Activated naive CD8-positive, alpha-beta T cell (primary cell): ENCODE data around the gene GTF3C1.
A peak's percentile ranks its signal among the peaks of the same experiment; 100 is the strongest.
"Not testable (repeated sequence)": the region's sequence is repeated elsewhere in the genome, so short reads cannot be mapped to it uniquely, and the experiment has no call there.

Experiments used
- H3K27ac Mint-ChIP-seq: one replicate; pipeline ENCODE4 v1.8.0; 2021; ENCODE audit warnings: mixed read lengths
- H3K27me3 Mint-ChIP-seq: one replicate; pipeline ENCODE4 v1.8.0; 2021; ENCODE audit warnings: mixed read lengths
- H3K36me3 Mint-ChIP-seq: one replicate; pipeline ENCODE4 v1.8.0; 2021; ENCODE audit warnings: mixed read lengths
- H3K4me1 Mint-ChIP-seq: one replicate; pipeline ENCODE4 v1.8.0; 2021; ENCODE audit warnings: low read depth, mixed read lengths
- H3K4me3 Mint-ChIP-seq: one replicate; pipeline ENCODE4 v1.8.0; 2021; ENCODE audit warnings: mild to moderate bottlenecking, mixed read lengths
- H3K9me3 Mint-ChIP-seq: one replicate; pipeline ENCODE4 v1.8.0; 2021; ENCODE audit warnings: low read depth, mixed read lengths

GTF3C1 gene

DNA sequence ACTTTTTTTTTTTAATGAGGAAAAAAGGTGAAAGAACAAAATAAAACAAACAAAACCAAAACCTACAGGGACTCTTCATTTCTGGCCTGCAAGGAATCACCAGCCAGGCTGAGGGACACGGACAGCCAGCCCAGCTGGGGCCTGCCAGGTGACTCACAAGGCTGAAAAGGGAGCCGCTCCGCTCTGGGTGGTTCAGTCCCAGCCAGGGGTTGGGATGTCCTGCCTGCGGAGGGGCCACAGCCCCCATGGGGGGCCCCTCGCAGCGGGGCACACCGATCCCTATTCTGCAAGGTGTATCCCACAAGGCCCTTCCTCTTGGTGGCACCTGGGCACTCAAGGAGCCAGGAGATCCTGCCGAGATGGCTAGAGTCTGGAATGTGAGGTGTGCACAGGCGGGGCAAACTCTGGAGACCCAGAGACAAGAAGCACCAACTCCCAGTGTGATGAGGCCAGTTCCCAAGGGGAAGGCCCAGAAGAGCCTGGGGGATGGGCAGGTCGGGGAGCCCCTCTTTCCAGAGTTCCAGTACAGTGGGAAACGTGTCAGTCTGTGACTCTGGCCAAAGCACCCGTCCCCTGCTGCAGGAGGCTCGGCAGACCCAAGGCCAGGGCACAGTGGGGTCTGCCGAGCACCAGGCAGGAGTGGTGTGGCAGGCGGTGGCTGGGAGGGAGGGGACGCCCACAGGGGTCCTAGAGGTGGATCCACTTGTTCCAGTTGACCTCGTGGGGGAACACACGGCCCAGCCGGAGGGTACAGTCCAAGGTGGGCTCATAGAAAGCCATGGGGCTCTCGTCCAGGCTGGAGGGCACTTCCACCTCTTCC is 88.8 kb downstream of the GTF3C1 start:
- H3K4me3 Mint-ChIP-seq: no peak overlapping the region
- H3K27me3 Mint-ChIP-seq: no peaks in the 10 kb centered on the region
- H3K4me1 Mint-ChIP-seq: peaks cover 71% of the 10 kb centered on the region
- no peak overlapping the region for H3K27ac Mint-ChIP-seq
- H3K36me3 Mint-ChIP-seq: peaks cover 4% of the 10 kb centered on the region
- no peaks in the 10 kb centered on the region for H3K9me3 Mint-ChIP-seq

DNA sequence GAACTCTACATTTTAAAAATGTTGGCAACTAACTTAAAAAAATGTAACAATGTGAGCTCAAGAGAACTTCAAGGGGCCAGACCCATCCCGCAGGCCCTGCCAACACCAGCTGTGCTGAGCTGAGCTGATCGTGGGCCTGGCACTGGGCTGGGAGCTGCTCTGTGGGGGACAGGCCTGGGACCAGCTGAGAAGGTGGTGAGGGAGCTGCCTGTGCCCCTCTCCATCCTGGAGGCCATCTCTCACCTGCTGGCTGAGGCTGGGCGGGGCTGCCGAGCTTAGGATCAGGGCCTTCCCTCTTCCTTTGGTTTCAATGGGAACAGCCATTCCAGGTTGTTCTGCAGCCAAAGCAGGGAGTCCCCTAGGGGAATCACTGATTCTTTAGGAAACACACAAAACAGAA is 89.5 kb downstream of the GTF3C1 start:
- Mint-ChIP-seq H3K4me1 (peaks cover 72% of the 10 kb centered on the region), H3K27me3 (no peaks in the 10 kb centered on the region), H3K36me3 (peaks cover 2% of the 10 kb centered on the region), H3K9me3 (no peaks in the 10 kb centered on the region), H3K27ac (no peak overlapping the region), H3K4me3 (no peak overlapping the region)

DNA sequence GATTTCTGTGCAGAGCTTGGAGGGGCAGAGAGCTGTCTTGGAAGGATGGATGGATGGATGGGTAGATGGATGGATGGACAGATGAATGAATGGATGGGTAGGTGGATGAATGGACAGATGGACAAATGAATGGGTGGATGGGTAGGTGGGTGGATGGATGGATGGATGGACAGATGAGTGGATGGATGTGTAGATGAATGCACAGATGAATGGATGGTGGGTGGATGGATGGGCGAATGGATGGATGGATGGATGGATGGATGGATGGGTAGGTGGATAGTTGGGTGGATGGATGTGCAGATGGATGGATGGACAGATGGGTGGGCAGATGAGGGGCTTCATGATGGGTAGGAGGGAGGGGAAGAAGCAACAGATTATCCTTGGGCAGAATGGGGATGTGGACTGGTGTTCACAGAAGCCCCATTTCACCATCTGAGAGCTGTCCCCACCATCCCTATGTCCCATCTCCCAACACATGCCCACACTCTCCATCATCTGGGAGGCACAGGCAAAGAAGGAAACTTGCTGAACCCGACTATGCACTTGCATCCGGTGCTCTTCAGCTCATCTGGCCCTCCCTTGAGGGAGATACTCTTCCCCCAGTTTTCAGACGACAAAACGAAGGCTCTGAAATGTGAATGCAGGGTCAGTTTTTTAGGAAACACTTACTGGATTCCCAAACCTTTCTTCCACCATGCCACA is 90.6 kb downstream of the GTF3C1 start:
- H3K36me3 Mint-ChIP-seq: peaks cover 2% of the 10 kb centered on the region
- H3K27ac Mint-ChIP-seq: peak overlapping the region; percentile 50
- peaks cover 76% of the 10 kb centered on the region for H3K4me1 Mint-ChIP-seq
- no peaks in the 10 kb centered on the region for H3K9me3 Mint-ChIP-seq
- no peak overlapping the region for H3K4me3 Mint-ChIP-seq
- H3K27me3 Mint-ChIP-seq: no peaks in the 10 kb centered on the region

DNA sequence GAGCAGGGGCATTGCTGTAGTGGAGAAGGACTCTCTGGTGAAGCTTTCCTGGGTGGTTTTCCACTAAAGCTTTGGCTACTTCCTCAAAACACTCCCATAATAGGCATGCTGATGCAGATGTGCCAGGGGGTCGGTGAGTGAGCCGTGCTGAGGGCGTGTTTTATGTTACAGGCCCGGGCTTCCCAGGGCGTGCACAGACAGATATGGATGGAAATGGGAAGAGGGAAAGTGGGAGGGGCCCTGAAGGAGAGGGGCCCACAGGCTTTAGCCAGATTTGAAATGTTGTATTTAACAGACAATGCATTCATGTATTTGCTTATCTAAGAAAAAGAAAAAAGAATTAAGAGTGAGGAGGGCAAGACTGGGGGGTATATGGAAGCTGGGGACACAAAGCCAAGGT is 91.5 kb downstream of the GTF3C1 start:
- peaks cover 4% of the 10 kb centered on the region for H3K36me3 Mint-ChIP-seq
- H3K4me1 Mint-ChIP-seq: peaks cover 75% of the 10 kb centered on the region
- no peaks in the 10 kb centered on the region for H3K9me3 Mint-ChIP-seq
- H3K4me3 Mint-ChIP-seq: no peak overlapping the region
- H3K27ac Mint-ChIP-seq: no peak overlapping the region
- H3K27me3 Mint-ChIP-seq: no peaks in the 10 kb centered on the region

DNA sequence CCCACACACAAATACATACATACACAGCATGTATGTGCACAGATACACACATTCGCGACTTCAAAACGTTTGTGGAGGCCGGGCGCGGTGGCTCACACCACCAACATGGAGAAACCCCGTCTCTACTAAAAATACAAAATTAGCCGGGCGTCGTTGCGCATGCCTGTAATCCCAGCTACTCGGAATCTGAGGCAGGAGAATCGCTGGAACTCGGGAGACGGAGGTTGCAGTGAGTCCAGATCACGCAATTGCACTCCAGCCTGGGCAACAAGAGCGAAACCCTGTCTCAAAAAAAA is 92.2 kb downstream of the GTF3C1 start:
- not testable (repeated sequence) for H3K36me3 Mint-ChIP-seq, H3K27me3 Mint-ChIP-seq, H3K9me3 Mint-ChIP-seq, H3K4me3 Mint-ChIP-seq
- Mint-ChIP-seq H3K4me1 (peaks cover 75% of the 10 kb centered on the region), H3K27ac (peak overlapping the region; percentile 77)

DNA sequence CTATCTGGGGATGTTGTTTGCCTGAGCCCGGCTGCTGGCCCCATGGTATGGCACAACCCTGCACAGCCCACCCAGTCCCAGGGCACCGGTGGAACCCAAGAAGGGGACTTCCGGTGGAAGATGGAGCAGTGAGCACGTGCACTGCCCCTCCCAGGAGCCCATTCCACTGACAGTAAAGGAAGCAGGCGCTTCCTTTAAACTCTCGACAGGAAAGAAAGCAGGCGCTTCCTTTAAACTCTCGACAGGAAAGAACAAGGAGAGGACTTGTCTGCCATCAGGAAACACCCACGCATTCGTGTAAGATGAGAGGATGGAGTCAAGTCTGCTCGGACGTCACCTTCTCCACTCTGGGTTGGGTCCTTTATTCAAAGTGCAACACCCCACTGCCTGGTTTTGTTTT is 94.0 kb downstream of the GTF3C1 start:
- Mint-ChIP-seq H3K27me3 (no peaks in the 10 kb centered on the region), H3K4me1 (peaks cover 80% of the 10 kb centered on the region), H3K9me3 (no peaks in the 10 kb centered on the region), H3K27ac (peak overlapping the region; percentile 84), H3K36me3 (peaks cover 14% of the 10 kb centered on the region), H3K4me3 (peak overlapping the region; percentile 4)

DNA sequence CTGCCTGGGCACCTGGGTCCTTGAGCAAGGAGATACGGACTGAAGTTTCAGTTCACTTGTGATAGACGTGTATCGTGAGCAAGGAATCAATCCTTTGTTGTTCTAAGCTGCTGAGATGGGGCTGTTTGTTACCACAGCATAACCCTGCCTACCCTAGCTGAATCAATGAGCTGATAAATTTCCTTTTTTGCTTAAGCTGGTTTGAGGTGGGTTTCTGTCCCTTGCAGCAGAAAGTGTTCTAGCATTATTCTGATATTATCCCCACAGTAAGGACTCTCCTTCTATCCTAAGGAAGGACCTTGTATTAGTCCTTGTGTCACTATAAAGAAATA is 96.3 kb downstream of the GTF3C1 start:
- Mint-ChIP-seq H3K27me3 (no peaks in the 10 kb centered on the region), H3K36me3 (peaks cover 15% of the 10 kb centered on the region), H3K27ac (peak overlapping the region; percentile 75), H3K4me3 (no peak overlapping the region), H3K9me3 (no peaks in the 10 kb centered on the region), H3K4me1 (peaks cover 83% of the 10 kb centered on the region)

DNA sequence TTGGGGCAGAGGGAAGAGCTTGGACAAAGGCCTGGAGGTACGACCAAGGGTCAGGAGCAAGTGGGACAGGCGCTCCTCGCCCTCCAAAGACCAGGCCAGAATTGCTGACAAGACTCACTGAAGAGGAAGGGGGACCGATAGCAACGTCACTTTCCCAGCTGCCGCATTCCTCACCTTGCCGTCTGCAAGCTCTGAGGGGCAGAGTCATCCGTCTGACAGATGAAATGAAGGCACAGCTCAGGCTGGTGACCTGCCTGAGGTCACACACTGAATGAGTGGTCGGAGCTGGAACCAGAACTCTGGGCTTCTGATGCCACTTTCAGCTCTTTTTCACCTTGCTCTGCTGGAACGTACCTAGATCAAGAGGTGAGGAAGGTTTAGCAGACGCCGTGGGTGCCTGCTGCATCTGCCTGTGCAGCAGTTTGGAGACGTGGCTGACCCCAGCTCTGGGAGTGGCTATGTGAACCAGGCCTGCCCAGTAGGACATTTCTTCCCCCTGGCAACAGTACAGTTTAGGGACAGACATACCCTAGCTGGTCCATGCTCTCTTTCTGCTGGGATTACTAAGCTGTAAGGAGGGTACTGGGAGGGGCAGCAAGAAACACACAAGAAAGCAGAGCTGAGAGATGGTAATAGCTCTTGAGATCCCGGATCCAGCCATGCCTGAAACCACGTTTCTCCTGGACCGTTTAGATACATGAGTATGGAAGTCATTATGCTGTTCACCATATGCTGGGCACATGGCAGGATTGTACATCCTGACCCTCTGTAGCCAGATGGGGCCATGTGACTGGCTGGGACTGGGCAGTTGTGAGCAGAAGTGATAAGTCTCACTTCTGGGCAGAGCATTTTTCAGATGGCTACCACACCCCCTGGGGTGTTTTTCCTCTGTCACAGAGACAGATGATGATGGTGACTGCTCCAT is 96.9 kb downstream of the GTF3C1 start:
- peaks cover 87% of the 10 kb centered on the region for H3K4me1 Mint-ChIP-seq
- H3K4me3 Mint-ChIP-seq: no peak overlapping the region
- no peaks in the 10 kb centered on the region for H3K9me3 Mint-ChIP-seq
- H3K36me3 Mint-ChIP-seq: peaks cover 17% of the 10 kb centered on the region
- peak overlapping the region; percentile 75 for H3K27ac Mint-ChIP-seq
- no peaks in the 10 kb centered on the region for H3K27me3 Mint-ChIP-seq

DNA sequence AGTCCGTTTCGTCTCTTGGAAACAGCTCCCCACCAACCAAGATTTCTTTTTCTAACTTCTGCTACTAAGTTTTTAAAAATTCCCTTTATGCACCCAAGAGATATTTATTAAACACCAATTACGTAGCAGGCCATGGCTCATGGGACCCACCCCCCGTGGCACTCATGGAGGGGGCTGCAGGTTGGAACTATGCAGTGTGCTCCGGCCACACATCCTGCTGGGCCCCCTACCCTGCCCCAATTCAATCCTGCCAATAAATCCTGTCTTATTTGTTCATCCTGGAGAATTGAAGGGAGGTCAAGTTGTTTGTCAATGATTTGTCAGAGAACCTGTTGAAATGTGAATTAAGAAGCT is 99.5 kb downstream of the GTF3C1 start:
- Mint-ChIP-seq H3K4me3 (peak overlapping the region; percentile 79), H3K4me1 (peaks cover 88% of the 10 kb centered on the region), H3K9me3 (no peaks in the 10 kb centered on the region), H3K36me3 (peaks cover 26% of the 10 kb centered on the region), H3K27ac (peak overlapping the region; percentile 95), H3K27me3 (no peaks in the 10 kb centered on the region)

DNA sequence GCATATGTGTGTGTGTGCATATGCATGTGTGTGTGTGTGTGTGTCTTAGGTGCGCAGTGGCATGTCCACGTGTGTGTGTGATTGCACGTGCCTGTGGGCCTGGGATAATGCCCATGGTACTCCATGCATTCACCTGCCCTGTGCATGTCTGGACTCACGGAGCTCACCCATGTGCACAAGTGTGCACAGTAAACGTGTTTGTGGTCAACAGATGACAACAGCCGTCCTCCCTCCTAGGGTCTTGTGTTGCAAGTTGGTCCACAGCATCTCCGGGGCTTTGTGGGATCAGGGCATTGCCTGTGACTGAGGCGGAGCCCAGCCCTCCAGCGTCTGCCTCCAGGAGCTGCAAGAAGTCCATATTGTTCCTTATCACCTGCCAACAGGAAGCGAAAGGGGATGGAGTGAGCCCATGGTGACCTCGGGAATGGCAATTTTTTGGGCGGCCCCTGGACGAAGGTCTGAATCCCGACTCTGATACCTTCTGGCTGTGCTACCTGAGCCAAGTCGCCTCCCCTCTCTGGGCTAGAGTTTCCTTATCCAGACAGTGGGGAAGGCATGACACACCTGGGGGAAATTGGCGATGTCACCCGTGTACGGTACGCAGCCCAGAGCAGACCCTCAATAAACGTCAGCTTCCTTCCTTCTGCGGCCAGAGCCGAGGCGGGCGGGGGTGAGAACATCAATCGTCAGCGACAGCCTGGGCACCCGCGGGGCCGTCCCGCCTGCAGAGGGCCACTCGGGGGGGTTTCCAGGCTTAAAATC is 100.1 kb downstream of the GTF3C1 start:
- Mint-ChIP-seq H3K4me3 (peak overlapping the region; percentile 79), H3K27me3 (no peaks in the 10 kb centered on the region), H3K36me3 (peaks cover 31% of the 10 kb centered on the region), H3K27ac (peak overlapping the region; percentile 95), H3K4me1 (peaks cover 88% of the 10 kb centered on the region), H3K9me3 (no peaks in the 10 kb centered on the region)

DNA sequence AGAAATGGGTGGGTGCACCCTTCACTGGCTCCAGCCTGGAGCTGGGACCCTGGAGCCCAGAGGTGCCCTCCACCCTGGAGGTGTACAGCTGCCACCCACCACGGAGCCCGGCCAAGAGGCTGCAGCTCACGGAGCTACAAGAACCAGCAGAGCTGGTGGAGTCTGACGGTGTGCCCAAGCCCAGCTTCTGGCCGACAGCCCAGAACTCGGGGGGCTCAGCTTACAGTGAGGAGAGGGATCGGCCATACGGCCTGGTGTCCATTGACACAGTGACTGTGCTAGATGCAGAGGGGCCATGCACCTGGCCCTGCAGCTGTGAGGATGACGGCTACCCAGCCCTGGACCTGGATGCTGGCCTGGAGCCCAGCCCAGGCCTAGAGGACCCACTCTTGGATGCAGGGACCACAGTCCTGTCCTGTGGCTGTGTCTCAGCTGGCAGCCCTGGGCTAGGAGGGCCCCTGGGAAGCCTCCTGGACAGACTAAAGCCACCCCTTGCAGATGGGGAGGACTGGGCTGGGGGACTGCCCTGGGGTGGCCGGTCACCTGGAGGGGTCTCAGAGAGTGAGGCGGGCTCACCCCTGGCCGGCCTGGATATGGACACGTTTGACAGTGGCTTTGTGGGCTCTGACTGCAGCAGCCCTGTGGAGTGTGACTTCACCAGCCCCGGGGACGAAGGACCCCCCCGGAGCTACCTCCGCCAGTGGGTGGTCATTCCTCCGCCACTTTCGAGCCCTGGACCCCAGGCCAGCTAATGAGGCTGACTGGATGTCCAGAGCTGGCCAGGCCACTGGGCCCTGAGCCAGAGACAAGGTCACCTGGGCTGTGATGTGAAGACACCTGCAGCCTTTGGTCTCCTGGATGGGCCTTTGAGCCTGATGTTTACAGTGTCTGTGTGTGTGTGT is 100.9 kb downstream of the GTF3C1 start:
- Mint-ChIP-seq H3K4me1 (peaks cover 87% of the 10 kb centered on the region), H3K9me3 (no peaks in the 10 kb centered on the region), H3K27me3 (no peaks in the 10 kb centered on the region), H3K4me3 (peak overlapping the region; percentile 79), H3K36me3 (peaks cover 33% of the 10 kb centered on the region), H3K27ac (peak overlapping the region; percentile 95)

DNA sequence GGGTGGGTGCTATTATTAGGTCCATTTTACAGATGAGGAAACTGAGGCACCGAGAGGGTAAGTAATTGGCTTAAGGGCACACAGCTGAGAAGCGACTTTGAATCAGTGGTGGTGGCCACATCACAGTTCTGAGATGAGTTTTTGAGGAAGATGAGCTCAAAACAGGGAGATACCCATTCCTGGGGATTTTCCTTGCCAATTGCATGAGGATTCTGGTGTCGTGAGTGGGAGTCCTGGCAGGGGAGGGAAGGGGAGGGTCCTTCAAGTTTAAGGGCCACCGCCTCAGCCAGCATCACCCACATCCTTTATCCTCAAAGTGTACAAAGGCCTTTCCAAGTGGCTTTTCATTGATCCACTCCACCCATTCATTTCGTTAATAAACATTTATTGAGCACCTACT is 102.4 kb downstream of the GTF3C1 start:
- peaks cover 36% of the 10 kb centered on the region for H3K36me3 Mint-ChIP-seq
- H3K9me3 Mint-ChIP-seq: no peaks in the 10 kb centered on the region
- no peaks in the 10 kb centered on the region for H3K27me3 Mint-ChIP-seq
- H3K4me3 Mint-ChIP-seq: peak overlapping the region; percentile 54
- H3K27ac Mint-ChIP-seq: peak overlapping the region; percentile 89
- H3K4me1 Mint-ChIP-seq: peaks cover 77% of the 10 kb centered on the region

DNA sequence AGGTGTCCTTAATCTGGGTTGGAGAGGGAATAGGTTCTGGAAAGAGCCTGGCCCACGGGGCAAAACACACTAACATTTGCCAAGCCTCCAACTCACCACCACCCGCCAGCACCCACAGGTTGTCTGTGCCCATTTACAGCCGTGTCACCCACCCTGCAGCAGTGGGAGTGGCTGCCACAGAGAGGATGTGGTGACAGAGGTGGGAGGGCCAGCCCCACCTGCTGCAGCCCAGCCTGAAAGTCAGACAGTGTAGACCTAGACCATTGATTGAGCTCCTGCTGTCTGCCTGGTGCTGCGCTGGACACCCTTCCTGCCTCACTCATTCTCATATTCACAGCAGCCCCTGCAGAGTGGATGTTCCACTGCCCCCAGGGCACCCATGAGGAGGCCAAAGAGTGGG is 103.0 kb downstream of the GTF3C1 start:
- Mint-ChIP-seq H3K36me3 (peaks cover 36% of the 10 kb centered on the region), H3K27me3 (no peaks in the 10 kb centered on the region), H3K4me3 (peak overlapping the region; percentile 54), H3K9me3 (no peaks in the 10 kb centered on the region), H3K27ac (peak overlapping the region; percentile 84), H3K4me1 (peaks cover 75% of the 10 kb centered on the region)
